G401 (cell line): Measurements from ENCODE around the gene CADM3. TPM values are rescaled to one million over a fixed set of nuclear protein-coding genes. Genes with fewer than 3 reads are reported as not detected.
A peak's percentile ranks its signal among the peaks of the same experiment; 100 is the strongest.

Source experiments
- DNase-seq: peaks from one replicate; pipeline ENCODE4 v3.0.0-alpha.2; 2015; ENCODE audit warnings: low spot score
- in situ Hi-C: cut with HindIII; loops from 2 replicates; pipeline ENCODE4 v1.10.0; 2016; ENCODE audit warnings: low sequenced_read_pairs, mixed read lengths
- total RNA-seq: library from RNA; depleted of rRNA; stranded (reverse); fragments of >200 nt; shearing (Covaris generic); gene quantifications from 2 replicates; pipeline ENCODE4 v1.2.3, GENCODE V29; 2014

Gene CADM3
- total RNA-seq, 1 experiment from 2014 or later = not detected

DNA sequence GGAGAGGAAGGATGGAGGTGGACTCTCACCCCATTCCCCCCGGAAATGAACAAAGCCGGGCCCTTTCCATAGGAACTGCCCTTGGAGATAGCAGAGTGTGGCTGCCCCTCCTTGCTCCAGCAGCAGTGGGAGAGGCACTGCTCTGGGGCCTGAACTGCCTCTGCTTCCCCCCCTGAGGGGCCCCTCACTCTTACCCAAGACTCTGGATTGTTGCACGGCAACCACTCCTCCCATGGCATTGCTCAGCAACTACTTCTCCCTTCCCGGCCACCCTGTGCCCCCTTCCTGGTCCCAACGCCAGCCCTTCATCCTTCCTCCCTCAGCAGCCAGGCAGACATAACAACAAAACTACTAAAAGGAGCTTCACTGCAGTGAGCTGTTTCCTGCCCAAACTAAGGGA, 30.2 kb downstream of the CADM3 start:
- DNase-seq = no peak
- in situ Hi-C loops = no loop called here

DNA sequence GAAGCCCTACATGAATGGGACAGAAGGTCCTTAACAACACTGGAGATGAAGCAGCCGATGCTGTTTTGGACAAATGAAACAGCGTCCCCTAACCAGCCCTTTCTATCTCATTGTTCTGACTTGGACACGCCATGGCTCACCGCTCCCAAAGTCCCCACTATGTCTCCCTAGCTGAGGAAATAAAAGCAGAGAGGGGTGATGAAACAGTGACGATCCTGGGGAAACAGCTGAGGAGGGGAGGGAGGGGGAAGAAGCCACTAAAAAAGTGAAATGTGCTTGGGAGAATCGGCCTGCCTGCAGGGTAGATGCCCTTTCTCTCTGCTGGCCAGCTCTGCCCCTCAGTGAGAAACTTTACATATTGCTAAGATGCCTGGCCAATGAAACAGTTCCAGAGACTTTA, 32.2 kb downstream of the CADM3 start:
- DNase-seq = no peak
- in situ Hi-C loops = no loop called here

DNA sequence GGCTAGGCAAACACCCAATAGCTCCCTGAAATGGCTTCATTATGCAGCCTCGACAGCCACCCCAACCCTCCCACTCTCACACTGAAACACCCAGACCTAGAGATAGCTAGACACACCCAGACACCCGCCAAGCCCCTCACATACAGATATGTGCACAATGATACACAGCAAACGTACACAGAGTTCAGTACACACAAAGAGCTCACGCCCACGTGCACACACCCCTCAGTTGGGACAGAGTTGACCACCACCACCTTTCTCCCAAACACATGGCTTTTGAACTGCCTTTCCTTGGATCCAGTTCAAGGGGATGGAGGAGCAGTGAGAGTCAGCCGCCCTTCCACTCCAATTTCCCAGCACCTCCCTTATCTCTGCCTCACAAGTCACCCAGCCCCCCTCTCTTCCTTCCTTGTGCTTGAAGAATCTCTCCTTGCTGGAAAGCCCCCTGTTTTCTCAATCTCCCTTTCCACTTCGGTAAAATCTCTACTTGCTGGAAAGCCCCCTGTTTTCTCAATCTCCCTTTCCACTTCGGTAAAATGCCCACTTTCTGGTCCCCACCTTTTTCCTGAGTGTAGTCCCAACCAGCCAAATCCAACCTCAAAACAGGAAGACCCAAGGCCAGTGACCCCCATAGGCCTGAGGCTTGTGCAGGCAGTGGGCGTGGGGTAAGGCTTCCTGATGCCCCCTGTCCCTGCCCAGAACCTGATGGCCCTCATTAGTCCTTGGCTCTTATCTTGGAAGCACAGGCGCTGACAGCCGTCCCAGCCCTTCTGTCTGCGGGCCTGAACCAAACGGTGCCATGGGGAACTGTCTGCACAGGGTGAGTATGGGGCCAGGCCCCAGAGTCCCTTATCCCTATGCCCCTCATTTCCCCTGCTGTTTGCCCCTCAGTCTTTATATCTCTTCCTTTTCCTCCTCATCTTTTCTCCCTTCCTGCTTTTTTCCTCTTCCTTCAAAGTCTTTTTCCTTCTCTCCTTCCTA, 33.0 kb downstream of the CADM3 start, which contains the start of gene ACKR1:
Gene ACKR1 (plus strand): TSS at position 715 of the 981 bp plus-strand sequence. CDS start 85 bp downstream, at position 800.
- in situ Hi-C loops = no loop called here
- no peak for DNase-seq

DNA sequence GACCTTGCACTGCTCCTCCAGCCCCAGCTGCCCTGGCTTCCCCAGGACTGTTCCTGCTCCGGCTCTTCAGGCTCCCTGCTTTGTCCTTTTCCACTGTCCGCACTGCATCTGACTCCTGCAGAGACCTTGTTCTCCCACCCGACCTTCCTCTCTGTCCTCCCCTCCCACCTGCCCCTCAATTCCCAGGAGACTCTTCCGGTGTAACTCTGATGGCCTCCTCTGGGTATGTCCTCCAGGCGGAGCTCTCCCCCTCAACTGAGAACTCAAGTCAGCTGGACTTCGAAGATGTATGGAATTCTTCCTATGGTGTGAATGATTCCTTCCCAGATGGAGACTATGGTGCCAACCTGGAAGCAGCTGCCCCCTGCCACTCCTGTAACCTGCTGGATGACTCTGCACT, 33.8 kb downstream of the CADM3 start:
- DNase-seq = no peak
- in situ Hi-C loops = no loop called here

DNA sequence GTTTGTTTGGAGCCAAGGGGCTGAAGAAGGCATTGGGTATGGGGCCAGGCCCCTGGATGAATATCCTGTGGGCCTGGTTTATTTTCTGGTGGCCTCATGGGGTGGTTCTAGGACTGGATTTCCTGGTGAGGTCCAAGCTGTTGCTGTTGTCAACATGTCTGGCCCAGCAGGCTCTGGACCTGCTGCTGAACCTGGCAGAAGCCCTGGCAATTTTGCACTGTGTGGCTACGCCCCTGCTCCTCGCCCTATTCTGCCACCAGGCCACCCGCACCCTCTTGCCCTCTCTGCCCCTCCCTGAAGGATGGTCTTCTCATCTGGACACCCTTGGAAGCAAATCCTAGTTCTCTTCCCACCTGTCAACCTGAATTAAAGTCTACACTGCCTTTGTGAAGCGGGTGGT, 34.7 kb downstream of the CADM3 start:
- in situ Hi-C loops = no loop called here
- DNase-seq = peak; percentile 65

DNA sequence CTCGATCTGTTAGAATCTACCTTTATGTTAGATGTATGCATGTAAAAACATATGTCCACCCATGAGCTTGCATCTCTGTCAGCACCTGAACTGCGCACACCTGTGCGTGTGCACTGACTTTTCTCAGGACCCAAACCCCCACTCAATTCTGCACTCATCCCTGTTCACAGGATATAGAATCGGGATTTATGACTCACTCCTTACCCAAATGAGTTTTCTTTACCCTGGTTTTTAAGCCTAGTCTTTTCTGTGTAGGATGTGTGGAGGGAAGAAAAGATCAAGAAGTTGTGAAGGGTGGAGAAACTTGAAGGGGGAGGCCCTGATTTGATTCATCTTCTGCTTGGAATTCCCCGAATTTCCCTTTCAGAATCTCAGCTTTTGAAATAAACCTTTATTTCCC, 35.7 kb downstream of the CADM3 start:
- DNase-seq = no peak
- in situ Hi-C loops = no loop called here

DNA sequence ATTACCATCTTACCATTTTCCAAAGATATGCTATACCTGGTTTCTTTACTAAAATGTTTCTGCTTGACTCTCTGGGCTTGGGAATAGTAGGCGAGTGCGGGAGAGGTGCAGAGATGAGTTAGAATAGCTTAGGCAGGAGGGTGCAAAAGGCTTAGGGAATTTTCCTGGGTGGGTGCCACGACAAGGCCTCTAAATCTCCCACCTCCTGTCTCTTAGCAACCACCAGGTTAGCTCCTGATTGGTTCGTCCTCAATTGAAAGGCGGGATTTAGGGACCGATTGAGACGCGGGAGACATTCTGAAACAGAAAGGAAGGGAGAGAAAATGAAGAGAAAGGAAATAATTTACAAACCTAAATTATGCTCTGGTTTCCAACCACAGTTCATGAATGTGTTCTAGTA, 36.4 kb downstream of the CADM3 start:
- peak; percentile 97 for DNase-seq
- in situ Hi-C loops = no loop called here

DNA sequence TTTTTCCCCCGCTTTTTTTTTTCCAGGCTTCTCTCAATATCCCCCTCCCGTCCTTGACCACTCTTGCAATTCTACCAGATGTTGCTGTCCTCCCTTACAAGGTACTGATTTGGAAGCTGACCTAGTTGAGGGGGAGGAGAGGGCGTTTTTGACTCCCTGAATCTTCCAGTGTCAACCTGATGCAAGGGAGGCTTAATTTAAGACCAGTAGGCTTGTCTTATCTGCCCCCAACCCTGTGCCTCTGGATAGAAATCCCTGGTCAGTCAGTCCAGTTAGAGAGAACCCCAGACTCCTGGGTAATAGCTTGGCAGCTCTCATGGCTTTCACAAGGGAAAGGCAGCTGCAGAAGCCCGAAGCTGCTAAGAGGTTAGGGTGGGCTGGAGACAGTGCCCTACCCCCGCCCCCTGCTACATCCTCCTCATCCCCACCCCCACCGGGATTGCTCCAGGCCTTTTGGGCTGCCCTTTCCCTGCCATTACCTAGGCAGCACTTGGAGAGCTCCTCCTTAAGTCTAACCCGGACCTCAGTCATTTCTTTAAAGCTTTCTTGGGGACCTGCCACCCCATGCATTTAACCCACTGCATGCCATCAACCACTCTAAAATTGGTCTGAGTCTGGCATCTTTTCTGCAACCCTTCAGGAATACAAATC, 36.9 kb downstream of the CADM3 start:
- in situ Hi-C loops = no loop called here
- no peak for DNase-seq

DNA sequence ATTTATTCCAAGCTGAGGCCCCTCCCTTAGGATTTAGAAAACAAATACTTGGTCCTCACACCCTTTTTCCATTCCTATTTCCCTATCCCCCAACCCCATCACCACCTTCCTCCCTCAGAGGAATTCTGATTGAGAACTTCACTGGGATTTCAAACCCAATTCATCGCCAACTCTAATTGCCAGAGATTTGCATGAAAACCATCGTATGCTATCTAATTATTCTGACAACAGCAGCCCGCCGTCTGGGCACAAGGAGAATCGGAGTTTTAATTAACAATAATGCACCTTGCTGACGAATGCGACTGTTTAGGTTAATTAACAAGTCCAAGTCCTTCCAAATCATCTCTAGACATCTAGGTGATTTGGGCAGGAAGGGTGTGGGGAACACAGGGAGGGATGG, 37.6 kb downstream of the CADM3 start:
- in situ Hi-C loops = no loop called here
- no peak for DNase-seq

DNA sequence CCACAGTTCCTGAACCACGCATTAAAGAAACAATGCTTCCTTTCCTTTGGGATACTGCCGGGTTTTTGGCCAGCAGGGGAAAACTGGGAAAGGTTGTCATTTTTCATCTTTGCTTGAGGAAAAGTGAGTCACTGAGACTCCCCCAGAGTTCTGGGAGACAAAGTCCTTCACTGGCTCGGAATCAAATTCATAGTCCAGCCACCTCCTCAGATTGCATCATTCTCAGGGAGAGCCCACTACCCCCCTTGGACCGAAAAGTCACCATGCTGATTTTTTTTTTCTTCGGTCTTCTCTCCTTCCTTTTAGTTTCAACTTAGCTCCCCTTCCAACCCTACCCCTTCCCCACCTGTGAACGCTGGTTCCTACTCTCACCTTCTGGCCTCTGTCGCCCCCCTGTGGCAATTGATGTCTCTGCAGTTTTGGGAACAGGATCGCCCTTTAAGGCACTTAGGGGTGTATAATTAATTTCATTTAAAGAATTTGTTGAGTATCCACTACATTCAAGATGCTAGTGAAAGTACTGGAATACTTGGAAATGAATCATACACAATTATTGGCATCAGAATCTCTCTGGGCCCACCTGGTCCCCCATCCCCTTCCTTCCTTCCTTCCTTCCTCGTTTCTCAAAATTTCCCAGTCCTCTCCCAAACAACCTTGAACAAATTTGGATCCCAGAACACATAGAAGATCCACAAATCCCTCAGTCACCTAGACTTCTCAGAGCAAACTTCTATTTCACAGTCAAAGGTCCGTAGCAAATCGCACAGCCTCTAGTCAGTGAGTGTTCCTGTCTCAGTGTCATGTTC, 40.1 kb downstream of the CADM3 start:
- peak; percentile 79 for DNase-seq
- in situ Hi-C loops = no loop called here

DNA sequence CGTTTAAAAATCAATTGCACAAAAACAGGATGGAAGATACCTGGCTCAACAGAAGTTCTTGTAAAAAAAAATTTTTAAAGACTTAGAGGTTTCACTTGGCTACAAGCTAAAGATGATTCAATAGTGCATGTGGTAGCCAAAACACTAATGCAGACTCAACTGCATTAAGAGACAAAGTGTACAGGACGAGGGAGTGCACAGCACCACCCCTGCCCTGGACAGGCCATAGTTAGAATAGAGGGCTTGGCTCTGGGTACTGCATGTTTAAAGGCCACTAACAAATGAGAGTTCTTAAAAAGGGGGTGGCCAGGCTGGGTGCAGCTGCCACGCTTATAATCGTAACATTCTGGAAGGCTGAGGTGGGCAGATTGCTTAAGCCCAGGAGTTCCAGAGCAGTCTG, 41.2 kb downstream of the CADM3 start:
- in situ Hi-C loops = no loop called here
- DNase-seq = no peak

DNA sequence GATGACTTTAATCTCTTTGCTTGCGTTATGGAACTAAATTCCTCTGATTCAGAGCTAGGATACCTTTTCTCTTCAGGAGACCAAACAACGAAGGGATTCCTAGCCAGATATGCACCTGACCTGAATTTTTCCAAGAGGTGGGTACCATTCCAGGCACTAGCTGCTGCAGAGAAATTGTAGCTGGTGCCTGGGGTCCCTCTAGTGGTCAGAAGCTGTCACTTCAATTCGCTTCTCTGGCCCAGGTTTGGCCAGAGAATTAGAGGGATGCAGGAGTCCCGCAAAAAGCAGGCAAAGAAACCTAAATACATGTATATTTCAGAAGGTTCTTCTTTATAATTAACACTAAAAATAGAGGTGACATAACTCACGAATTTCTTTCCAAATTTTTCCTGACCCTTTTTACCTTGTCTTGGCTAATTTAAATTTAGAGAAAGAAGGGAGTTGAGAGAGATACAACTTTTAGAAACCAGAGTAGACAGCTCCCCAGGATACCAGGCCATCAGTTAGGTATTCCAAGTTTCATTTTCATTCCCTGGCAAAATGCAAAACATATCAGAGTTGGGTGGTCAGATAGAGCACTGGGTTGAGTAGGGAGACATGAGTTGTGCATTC, 42.8 kb downstream of the CADM3 start:
- DNase-seq = peak; percentile 89
- in situ Hi-C loops = no loop called here

DNA sequence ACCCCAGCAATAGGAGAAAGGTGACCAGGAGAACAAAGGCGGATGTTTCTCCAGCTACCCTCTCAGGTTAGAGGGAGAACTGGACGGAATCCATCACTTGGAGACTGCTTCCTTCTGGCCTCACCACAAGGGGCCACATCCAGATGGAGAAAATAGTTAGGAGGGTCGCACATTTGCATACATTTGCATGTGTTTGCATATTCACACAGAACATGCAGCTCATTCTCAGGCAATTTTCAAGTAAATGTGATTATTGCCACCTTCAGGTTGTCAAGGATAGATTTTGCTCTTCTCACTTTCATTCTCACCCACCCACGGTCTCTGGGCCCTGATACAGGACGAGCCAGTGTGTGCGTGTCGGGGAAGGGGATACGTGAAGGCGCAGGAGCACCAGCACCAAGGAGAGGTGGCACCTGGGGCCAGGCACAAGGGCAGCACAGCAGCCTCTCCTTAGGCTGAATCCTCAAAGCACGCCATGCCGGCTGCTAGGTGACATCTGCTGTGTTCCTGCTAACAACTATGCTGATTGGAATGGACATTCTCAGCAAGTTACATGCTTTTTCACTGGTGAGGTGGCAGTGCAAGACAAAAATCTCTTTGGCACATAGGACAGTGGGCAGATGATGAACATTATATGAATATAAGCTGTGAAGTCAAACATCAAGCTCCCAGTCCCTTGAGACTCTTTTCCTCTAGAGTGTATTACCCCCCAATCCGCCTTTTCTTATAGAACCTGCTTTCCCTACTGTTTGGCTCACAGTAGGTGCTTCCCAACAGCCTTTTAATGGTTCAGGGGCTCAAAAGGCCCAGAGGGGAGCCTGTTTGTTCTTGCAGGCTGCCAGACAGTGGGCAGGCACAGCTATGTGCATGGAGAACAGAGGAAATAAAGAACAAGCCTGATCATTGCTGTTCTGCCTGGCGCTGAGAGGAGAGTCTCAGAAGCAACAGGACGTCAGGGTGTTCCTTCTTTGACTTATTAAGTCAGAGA, 47.5 kb downstream of the CADM3 start:
- DNase-seq = no peak
- in situ Hi-C loops = no loop called here

DNA sequence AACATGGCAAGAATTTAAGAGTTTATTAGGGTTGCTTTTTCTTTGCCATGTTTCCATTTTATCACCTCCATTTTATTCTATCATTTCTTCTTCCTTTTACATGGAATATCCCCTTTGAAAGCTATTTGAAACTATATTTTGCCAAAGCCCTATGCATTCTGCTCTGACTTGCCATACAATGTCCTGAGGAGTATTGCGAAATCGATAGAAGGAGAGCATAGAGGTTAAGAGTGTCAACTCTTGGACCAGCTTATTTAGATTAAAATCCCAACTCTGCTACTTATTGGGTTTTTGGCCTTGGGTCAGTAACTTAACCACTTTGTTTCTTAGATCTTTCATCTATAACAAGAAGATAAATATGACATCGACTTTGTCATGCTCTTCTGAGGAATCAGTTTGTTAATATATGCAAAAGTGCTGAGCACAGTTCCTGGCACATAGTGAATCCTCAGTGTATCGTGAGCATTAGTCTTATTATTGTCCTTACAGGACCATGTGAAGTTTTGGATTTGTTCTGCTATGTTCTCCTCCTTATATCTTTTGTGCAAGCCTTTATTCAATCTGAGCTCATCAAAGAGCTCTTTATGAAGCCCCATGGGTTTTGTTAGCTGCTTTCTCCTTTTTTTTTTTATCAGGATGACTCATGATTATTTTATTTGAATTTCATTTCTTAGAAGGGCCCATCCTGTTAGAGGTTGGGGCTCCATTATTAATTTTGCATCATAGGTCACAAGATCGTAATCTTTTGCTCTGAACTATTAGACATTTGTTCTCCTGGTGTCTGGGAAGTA, 50.9 kb downstream of the CADM3 start:
- DNase-seq = no peak
- in situ Hi-C loops = no loop called here

DNA sequence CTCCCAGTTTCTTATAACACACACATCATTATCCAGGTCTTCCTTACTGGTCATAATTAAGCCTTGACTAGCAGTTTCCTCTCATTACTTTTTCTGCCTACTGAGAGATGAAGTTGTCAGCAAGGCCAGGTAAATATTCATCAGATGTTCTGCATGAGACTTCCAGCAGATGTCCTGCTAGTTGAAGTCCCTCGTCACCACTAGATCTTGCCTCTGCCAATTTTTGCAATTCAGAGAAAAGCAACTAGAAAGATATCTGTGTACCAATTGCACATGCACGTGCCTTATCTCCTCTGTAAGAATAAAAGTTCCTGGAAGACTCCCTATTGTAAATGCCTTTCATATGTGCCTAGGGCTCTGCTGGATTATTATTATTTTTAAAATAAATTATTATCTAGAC, 51.6 kb downstream of the CADM3 start:
- no peak for DNase-seq
- in situ Hi-C loops = no loop called here

DNA sequence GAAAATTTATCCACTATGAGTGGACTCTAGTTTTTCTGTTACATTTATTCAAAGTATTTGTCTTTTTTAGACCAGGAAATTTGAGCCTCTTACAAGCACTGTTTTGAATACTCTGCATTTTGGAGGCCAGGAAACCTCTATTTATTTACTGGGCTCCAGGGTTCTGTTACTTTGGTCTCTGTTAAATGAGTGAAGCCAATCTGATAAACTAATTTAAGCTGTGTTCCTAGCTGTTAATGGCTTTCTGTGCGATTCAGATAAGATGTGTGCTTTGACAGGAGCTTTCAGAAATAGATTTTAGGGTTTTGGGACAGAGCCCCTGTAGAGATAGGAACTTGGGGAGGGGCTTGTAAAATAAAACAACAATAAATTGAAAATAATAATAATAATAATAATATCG, 57.1 kb downstream of the CADM3 start:
- DNase-seq = no peak
- in situ Hi-C loops = no loop called here

DNA sequence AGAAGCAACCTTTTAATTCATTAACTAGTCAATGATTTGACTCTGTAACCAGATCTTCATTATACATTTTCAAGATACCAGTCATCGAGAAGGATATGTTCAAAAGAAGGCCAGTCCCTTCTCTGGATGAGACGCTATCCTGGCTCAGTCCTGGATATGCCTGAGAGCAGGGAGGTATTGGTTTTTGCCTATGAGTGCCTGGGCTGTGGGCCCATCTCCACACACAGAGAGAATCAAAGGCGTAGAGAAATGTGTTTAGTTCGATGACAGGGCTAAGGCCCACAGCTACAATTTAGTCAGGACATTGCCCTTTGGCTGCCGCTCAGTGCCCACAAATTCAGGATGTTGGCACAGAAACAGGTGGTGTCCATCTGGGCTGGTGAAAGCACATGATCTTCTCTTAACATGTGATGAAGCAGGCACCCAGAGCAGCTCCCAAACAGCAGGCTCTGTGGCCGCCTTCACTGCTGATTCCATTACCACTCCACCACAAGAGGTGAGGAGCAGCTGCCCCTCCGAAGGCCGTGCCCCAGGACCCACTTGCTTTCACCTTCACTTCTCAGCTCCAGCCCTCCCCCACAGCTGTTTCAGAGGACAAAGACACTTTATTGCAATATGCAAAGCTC, 58.0 kb downstream of the CADM3 start:
- peak; percentile 89 for DNase-seq

More for the DNA sequence above, 58.0 kb downstream of the CADM3 start:
- in situ Hi-C loops = no loop called here
